ENCODE results near the gene CYP4F2. TPM values are rescaled to one million over a fixed set of nuclear protein-coding genes. Genes with fewer than 3 reads are reported as not detected.

CYP4F2 gene
- total RNA-seq, 1 experiment from 2014 or later, result not detected

Other genes with a start within 250 kb of the CYP4F2 start
- gene CYP4F12, start 225.0 kb downstream of the CYP4F2 start, total RNA-seq (2022), result 3.8 and 8.8 TPM in 2 replicates
- not detected in 2 replicates for gene OR10H2, start 170.1 kb downstream of the CYP4F2 start, total RNA-seq (2022)
- gene OR10H3, start 160.1 kb downstream of the CYP4F2 start, total RNA-seq (2022), result not detected in 2 replicates
- gene OR10H5, start 110.4 kb downstream of the CYP4F2 start, total RNA-seq (2022), result not detected in 2 replicates
- gene OR10H1, start 82.4 kb downstream of the CYP4F2 start, total RNA-seq (2022), result 4.4 and 4.9 TPM in 2 replicates
- 2.6 and 7.2 TPM in 2 replicates for gene CYP4F11, start 36.5 kb upstream of the CYP4F2 start, total RNA-seq (2022)
- not detected in 2 replicates for gene OR10H4, start 50.9 kb upstream of the CYP4F2 start, total RNA-seq (2022)
- 219 and 224 TPM in 2 replicates for gene TPM4, start 178.4 kb upstream of the CYP4F2 start, total RNA-seq (2022)
- 76.6 and 77.3 TPM in 2 replicates for gene RAB8A, start 213.8 kb upstream of the CYP4F2 start, total RNA-seq (2022)
- 29.5 and 50.6 TPM in 2 replicates for gene HSH2D, start 245.6 kb upstream of the CYP4F2 start, total RNA-seq (2022)

Measured in Calu3 (cell line).